ENCODE data around the gene RFX4.
"Not testable (repeated sequence)": the region's sequence is repeated elsewhere in the genome, so short reads cannot be mapped to it uniquely, and the experiment has no call there.

RFX4 gene

GRCh38 chr12:106620588-106620987 lies 37.8 kb downstream of the RFX4 start:
- not testable (repeated sequence) for H3K9ac ChIP-seq (ENCODE audit: low read length); H3K36me3 ChIP-seq (ENCODE audit: control insufficient read depth in 1 of 2, insufficient read depth in 2 of 2, low read length in 2 of 2); H3K27ac ChIP-seq (ENCODE audit: low read depth, low read length); H2AK5ac ChIP-seq (ENCODE audit: low read length); H3K79me1 ChIP-seq (ENCODE audit: low read length); H3K27me3 ChIP-seq (ENCODE audit: insufficient read depth, low read length); H2BK12ac ChIP-seq (ENCODE audit: low read length); H3K79me2 ChIP-seq (ENCODE audit: control insufficient read depth, insufficient read depth, low read length, poor library complexity); H3K18ac ChIP-seq (ENCODE audit: low read length); H3K14ac ChIP-seq (ENCODE audit: low read length); H3K4ac ChIP-seq (ENCODE audit: low read depth, low read length); DNase-seq; H2BK120ac ChIP-seq (ENCODE audit: insufficient read depth, low read length, poor library complexity); H3K9me3 ChIP-seq (ENCODE audit: insufficient read depth, low read depth, low read length); H4K8ac ChIP-seq (ENCODE audit: low read depth, low read length); H2AFZ ChIP-seq (ENCODE audit: insufficient read depth, low read length, poor library complexity); H4K91ac ChIP-seq (ENCODE audit: low read depth, low read length); H3K23ac ChIP-seq (ENCODE audit: low read length); H2BK5ac ChIP-seq (ENCODE audit: low read depth, low read length, poor library complexity); H3K4me3 ChIP-seq (ENCODE audit: low read depth, low read length); H3K4me2 ChIP-seq (ENCODE audit: low read length); H3K4me1 ChIP-seq (ENCODE audit: control insufficient read depth in 1 of 2, insufficient read depth in 2 of 2, low read length in 2 of 2); H4K12ac ChIP-seq (ENCODE audit: low read depth, low read length)
- WGBS (ENCODE audit: extremely low coverage, insufficient coverage, insufficient read length), result no CpG with 5 or more reads among the region's 5 CpGs

DNA sequence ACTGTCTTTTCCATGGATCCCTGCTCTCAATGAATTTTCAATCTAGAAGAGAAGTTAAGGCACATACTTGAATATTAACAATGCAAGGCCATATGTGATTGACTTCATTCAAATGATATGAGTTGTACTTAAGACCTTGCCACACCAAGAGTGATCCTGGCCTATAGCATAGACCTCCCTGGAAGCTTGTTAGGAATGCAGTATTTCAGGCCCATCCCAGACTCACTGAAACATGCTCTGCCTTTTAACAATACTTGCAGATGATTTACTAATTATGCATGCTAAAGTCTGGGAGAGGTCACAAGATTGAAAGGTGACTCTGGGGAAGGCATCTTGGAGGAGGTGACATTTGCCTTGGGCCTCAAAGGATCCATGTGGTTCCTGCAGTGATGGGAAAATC lies 43.2 kb downstream of the RFX4 start:
- H3K4me2 ChIP-seq (ENCODE audit: low read length), result no peak overlapping the region
- H3K79me2 ChIP-seq (ENCODE audit: control insufficient read depth, insufficient read depth, low read length, poor library complexity), result no peaks in the 10 kb centered on the region
- DNase-seq, result peak; percentile 92 to 96
- H3K18ac ChIP-seq (ENCODE audit: low read length), result no peak overlapping the region
- no peak overlapping the region for H3K14ac ChIP-seq (ENCODE audit: low read length)
- peaks cover 9 to 10% of the 10 kb centered on the region in 2 experiments for H3K4me1 ChIP-seq (ENCODE audit: control insufficient read depth in 1 of 2, insufficient read depth in 2 of 2, low read length in 2 of 2)
- no peak overlapping the region for H3K9ac ChIP-seq (ENCODE audit: low read length)
- no peak overlapping the region for H3K27ac ChIP-seq (ENCODE audit: low read depth, low read length)
- H2AFZ ChIP-seq (ENCODE audit: insufficient read depth, low read length, poor library complexity), result no peak overlapping the region
- no peak overlapping the region for H4K8ac ChIP-seq (ENCODE audit: low read depth, low read length)
- H2BK5ac ChIP-seq (ENCODE audit: low read depth, low read length, poor library complexity), result no peak overlapping the region
- no peak overlapping the region for H3K4me3 ChIP-seq (ENCODE audit: low read depth, low read length)
- no peaks in the 10 kb centered on the region for H3K27me3 ChIP-seq (ENCODE audit: insufficient read depth, low read length)
- no peak overlapping the region for H3K4ac ChIP-seq (ENCODE audit: low read depth, low read length)
- H2BK120ac ChIP-seq (ENCODE audit: insufficient read depth, low read length, poor library complexity), result no peak overlapping the region
- no peak overlapping the region for H3K23ac ChIP-seq (ENCODE audit: low read length)
- H3K9me3 ChIP-seq (ENCODE audit: insufficient read depth, low read depth, low read length), result peaks cover 2% of the 10 kb centered on the region
- H4K91ac ChIP-seq (ENCODE audit: low read depth, low read length), result no peak overlapping the region
- no peak overlapping the region for H2AK5ac ChIP-seq (ENCODE audit: low read length)
- H4K12ac ChIP-seq (ENCODE audit: low read depth, low read length), result no peak overlapping the region
- no peak overlapping the region for H2BK12ac ChIP-seq (ENCODE audit: low read length)
- H3K79me1 ChIP-seq (ENCODE audit: low read length), result no peaks in the 10 kb centered on the region
- no peaks in the 10 kb centered on the region for H3K36me3 ChIP-seq (ENCODE audit: control insufficient read depth in 1 of 2, insufficient read depth in 2 of 2, low read length in 2 of 2)

DNA sequence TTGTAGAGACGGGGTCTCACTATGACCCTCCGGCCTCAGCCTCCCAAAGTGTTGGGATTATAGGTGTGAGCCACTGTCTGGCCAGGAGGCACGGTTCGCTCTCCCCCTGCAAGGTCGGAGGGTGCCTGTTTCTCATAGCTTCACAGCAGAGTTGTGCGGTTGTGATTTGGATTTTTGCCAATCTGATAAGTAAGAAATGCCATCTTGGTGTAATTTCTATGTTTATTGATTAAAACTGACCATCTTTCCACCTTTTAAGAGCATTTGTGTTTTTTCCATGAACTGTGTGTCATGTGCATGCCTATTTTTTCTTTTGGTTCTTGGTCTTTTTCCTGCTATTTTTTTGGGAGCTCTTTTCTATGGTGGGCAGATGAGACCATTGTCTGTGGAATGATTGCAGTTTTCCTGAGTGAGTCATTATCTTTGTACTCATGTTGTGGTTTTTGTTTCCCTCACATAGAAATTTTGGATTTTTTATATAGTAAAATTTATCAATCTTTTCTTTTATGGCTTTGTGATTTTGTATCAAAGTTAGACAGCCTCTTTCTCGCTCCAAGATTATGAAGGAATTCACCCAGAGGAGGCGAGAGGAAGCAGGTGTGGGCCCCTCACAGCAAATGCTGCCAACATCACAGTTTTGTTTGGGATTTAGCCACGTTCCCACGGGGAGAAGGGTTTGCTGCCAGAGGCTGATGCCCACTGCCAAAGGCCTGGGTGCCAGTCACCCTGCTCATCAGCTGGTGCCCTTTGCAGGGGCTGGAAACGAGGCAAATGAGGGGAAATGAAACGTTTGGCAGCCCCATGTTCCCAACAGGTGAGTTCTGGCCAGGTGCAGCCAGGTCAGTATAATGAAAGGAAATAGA lies 47.2 kb downstream of the RFX4 start:
- no peak overlapping the region for H4K91ac ChIP-seq (ENCODE audit: low read depth, low read length)
- WGBS (ENCODE audit: extremely low coverage, insufficient coverage, insufficient read length), result no CpG with 5 or more reads among the region's 12 CpGs

GRCh38 chr12:106631150-106631549 lies 48.3 kb downstream of the RFX4 start:
- Histone ChIP-seq H3K4me2 (ENCODE audit: low read length) (no peak overlapping the region), H4K12ac (ENCODE audit: low read depth, low read length) (no peak overlapping the region), H3K4ac (ENCODE audit: low read depth, low read length) (no peak overlapping the region), H2BK120ac (ENCODE audit: insufficient read depth, low read length, poor library complexity) (no peak overlapping the region), H4K8ac (ENCODE audit: low read depth, low read length) (no peak overlapping the region), H3K9me3 (ENCODE audit: insufficient read depth, low read depth, low read length) (peaks cover 2% of the 10 kb centered on the region), H3K23ac (ENCODE audit: low read length) (no peak overlapping the region), H2AFZ (ENCODE audit: insufficient read depth, low read length, poor library complexity) (no peak overlapping the region), H3K4me3 (ENCODE audit: low read depth, low read length) (no peak overlapping the region), H3K4me1 (ENCODE audit: control insufficient read depth in 1 of 2, insufficient read depth in 2 of 2, low read length in 2 of 2) (peaks cover 8% of the 10 kb centered on the region in 2 experiments), H3K18ac (ENCODE audit: low read length) (no peak overlapping the region), H2BK5ac (ENCODE audit: low read depth, low read length, poor library complexity) (no peak overlapping the region), H3K27me3 (ENCODE audit: insufficient read depth, low read length) (no peaks in the 10 kb centered on the region), H4K91ac (ENCODE audit: low read depth, low read length) (no peak overlapping the region), H3K36me3 (ENCODE audit: control insufficient read depth in 1 of 2, insufficient read depth in 2 of 2, low read length in 2 of 2) (no peaks in the 10 kb centered on the region), H3K79me2 (ENCODE audit: control insufficient read depth, insufficient read depth, low read length, poor library complexity) (no peaks in the 10 kb centered on the region), H3K9ac (ENCODE audit: low read length) (no peak overlapping the region), H3K27ac (ENCODE audit: low read depth, low read length) (no peak overlapping the region), H2BK12ac (ENCODE audit: low read length) (no peak overlapping the region), H3K14ac (ENCODE audit: low read length) (no peak overlapping the region), H3K79me1 (ENCODE audit: low read length) (no peaks in the 10 kb centered on the region), H2AK5ac (ENCODE audit: low read length) (no peak overlapping the region)
- no peak for DNase-seq
- no CpG with 5 or more reads among the region's 3 CpGs for WGBS (ENCODE audit: extremely low coverage, insufficient coverage, insufficient read length)

More for the DNA sequence above, 47.2 kb downstream of the RFX4 start:
- H2AFZ ChIP-seq (ENCODE audit: insufficient read depth, low read length, poor library complexity), result no peak overlapping the region
- H3K14ac ChIP-seq (ENCODE audit: low read length), result no peak overlapping the region
- H2BK120ac ChIP-seq (ENCODE audit: insufficient read depth, low read length, poor library complexity), result no peak overlapping the region
- no peak overlapping the region for H2BK5ac ChIP-seq (ENCODE audit: low read depth, low read length, poor library complexity)
- no peak overlapping the region for H2BK12ac ChIP-seq (ENCODE audit: low read length)
- no peaks in the 10 kb centered on the region for H3K27me3 ChIP-seq (ENCODE audit: insufficient read depth, low read length)
- H2AK5ac ChIP-seq (ENCODE audit: low read length), result no peak overlapping the region
- peaks cover 9 to 10% of the 10 kb centered on the region in 2 experiments for H3K4me1 ChIP-seq (ENCODE audit: control insufficient read depth in 1 of 2, insufficient read depth in 2 of 2, low read length in 2 of 2)
- no peaks in the 10 kb centered on the region for H3K79me1 ChIP-seq (ENCODE audit: low read length)
- H3K9ac ChIP-seq (ENCODE audit: low read length), result no peak overlapping the region
- no peak overlapping the region for H3K18ac ChIP-seq (ENCODE audit: low read length)
- H3K9me3 ChIP-seq (ENCODE audit: insufficient read depth, low read depth, low read length), result peaks cover 2% of the 10 kb centered on the region
- no peaks in the 10 kb centered on the region for H3K36me3 ChIP-seq (ENCODE audit: control insufficient read depth in 1 of 2, insufficient read depth in 2 of 2, low read length in 2 of 2)
- no peak overlapping the region for H3K4me3 ChIP-seq (ENCODE audit: low read depth, low read length)
- H3K4me2 ChIP-seq (ENCODE audit: low read length), result no peak overlapping the region
- H3K4ac ChIP-seq (ENCODE audit: low read depth, low read length), result no peak overlapping the region
- no peak overlapping the region for H4K12ac ChIP-seq (ENCODE audit: low read depth, low read length)
- no peak overlapping the region for H3K27ac ChIP-seq (ENCODE audit: low read depth, low read length)
- H3K79me2 ChIP-seq (ENCODE audit: control insufficient read depth, insufficient read depth, low read length, poor library complexity), result no peaks in the 10 kb centered on the region
- DNase-seq, result no peak
- H3K23ac ChIP-seq (ENCODE audit: low read length), result no peak overlapping the region
- no peak overlapping the region for H4K8ac ChIP-seq (ENCODE audit: low read depth, low read length)

Data from trophoblast cell (in vitro differentiated cells and primary cell).